ENCODE measurements around the gene EEF1G.
A peak's percentile ranks its signal among the peaks of the same experiment; 100 is the strongest.
"Not testable (repeated sequence)": the region's sequence is repeated elsewhere in the genome, so short reads cannot be mapped to it uniquely, and the experiment has no call there.

The EEF1G gene

GRCh38 chr11:62603072-62603408 lies 29.3 kb upstream of the EEF1G start:
- DNase-seq (ENCODE audit: low read depth, low spot score) = no peak

GRCh38 chr11:62602141-62603071 lies 28.7 kb upstream of the EEF1G start:
- peak; percentile 69 for DNase-seq (ENCODE audit: low read depth, low spot score)

- DNase-seq (ENCODE audit: low read depth, low spot score) = peak; percentile 100
Measured at GRCh38 chr11:62601372-62602140, 27.9 kb upstream of the EEF1G start, which contains the start of gene MTA2. Gene MTA2 (minus strand): TSS chr11:62601865. CDS start chr11:62601450, 415 bp downstream.

GRCh38 chr11:62601122-62601371 lies 27.4 kb upstream of the EEF1G start:
- no peak for DNase-seq (ENCODE audit: low read depth, low spot score)

- DNase-seq (ENCODE audit: low read depth, low spot score) = no peak
Measured at GRCh38 chr11:62600367-62601121, 26.9 kb upstream of the EEF1G start.

GRCh38 chr11:62599901-62600300 lies 26.2 kb upstream of the EEF1G start:
- DNase-seq (ENCODE audit: low read depth, low spot score) = no peak

GRCh38 chr11:62599069-62599696 lies 25.5 kb upstream of the EEF1G start:
- DNase-seq (ENCODE audit: low read depth, low spot score) = peak; percentile 98

GRCh38 chr11:62595124-62595523 lies 21.4 kb upstream of the EEF1G start:
- DNase-seq (ENCODE audit: low read depth, low spot score) = no peak

GRCh38 chr11:62593434-62594044 lies 19.8 kb upstream of the EEF1G start:
- peak; percentile 87 for DNase-seq (ENCODE audit: low read depth, low spot score)

GRCh38 chr11:62592989-62593421 lies 19.3 kb upstream of the EEF1G start:
- DNase-seq (ENCODE audit: low read depth, low spot score) = no peak

- DNase-seq (ENCODE audit: low read depth, low spot score) = no peak
Measured at GRCh38 chr11:62592146-62592815, 18.6 kb upstream of the EEF1G start.

- peak; percentile 100 for DNase-seq (ENCODE audit: low read depth, low spot score)
Measured at GRCh38 chr11:62591448-62592145, 17.9 kb upstream of the EEF1G start, which contains the start of gene TUT1. Gene TUT1 (minus strand): TSS chr11:62591523. CDS start chr11:62591485, 38 bp downstream.

- no peak for DNase-seq (ENCODE audit: low read depth, low spot score)
Measured at GRCh38 chr11:62588966-62589637, 15.4 kb upstream of the EEF1G start.

GRCh38 chr11:62585356-62585755 lies 11.7 kb upstream of the EEF1G start:
- not testable (repeated sequence) for DNase-seq (ENCODE audit: low read depth, low spot score)

GRCh38 chr11:62581735-62582134 lies 8.0 kb upstream of the EEF1G start:
- not testable (repeated sequence) for DNase-seq (ENCODE audit: low read depth, low spot score)

- no peak for DNase-seq (ENCODE audit: low read depth, low spot score)
Measured at GRCh38 chr11:62580959-62581715, 7.4 kb upstream of the EEF1G start.

- no peak for DNase-seq (ENCODE audit: low read depth, low spot score)
Measured at GRCh38 chr11:62579252-62579651, 5.6 kb upstream of the EEF1G start.

- no peak for DNase-seq (ENCODE audit: low read depth, low spot score)
Measured at GRCh38 chr11:62578541-62578940, 4.8 kb upstream of the EEF1G start.

All from ELF-1 (cell line).